ENCODE results near the gene PRKAG1. TPM values are rescaled to one million over a fixed set of nuclear protein-coding genes. Genes with fewer than 3 reads are reported as not detected.

PRKAG1 gene
- 70.3 and 76.0 TPM in 2 replicates for total RNA-seq

DNA sequence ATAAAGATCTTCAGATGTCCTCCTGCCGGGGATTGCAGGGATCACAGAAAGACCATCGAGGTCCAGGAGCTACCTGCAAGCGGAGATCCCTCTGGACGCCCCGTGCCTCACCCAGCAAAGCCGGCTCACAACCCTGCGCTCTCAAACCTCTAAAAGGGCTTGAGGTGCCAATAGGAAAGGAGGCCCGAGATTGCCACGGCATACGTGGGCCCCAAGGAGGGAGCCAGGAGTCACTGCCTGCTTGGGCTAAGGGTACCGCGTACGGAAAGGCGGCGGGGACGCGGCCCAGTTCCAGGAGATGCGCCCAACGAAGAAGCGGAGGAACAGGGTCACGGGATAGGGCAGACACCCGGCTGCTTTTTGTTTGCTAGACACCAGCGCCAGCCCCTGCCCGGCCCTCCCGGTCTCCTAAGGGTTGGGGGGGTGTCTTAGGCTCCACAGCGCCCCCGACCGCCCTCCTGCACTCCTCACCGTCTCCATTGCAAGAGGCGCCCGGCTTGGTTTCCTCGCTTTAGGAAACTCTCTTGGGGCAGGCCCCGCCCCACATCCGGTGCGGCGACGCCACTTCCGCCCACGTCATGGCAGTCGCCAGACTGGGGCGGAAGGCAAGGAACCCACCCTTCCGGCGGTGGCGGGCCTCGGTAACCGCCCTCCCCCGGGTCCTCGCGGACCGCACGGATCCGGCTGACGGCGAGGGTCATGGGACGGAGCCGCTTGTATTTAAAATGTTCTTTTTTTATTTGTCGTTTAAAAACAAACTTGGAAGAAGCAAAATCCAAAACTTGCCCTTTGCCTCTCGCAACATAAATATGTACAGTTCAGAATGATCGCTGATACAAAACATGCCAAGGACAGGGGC lies at the start of gene PRKAG1:
Gene PRKAG1, minus strand, starts transcription at position 516 of the 859 bp plus-strand sequence. Its CDS starts 36 bp downstream, at position 480.

DNA sequence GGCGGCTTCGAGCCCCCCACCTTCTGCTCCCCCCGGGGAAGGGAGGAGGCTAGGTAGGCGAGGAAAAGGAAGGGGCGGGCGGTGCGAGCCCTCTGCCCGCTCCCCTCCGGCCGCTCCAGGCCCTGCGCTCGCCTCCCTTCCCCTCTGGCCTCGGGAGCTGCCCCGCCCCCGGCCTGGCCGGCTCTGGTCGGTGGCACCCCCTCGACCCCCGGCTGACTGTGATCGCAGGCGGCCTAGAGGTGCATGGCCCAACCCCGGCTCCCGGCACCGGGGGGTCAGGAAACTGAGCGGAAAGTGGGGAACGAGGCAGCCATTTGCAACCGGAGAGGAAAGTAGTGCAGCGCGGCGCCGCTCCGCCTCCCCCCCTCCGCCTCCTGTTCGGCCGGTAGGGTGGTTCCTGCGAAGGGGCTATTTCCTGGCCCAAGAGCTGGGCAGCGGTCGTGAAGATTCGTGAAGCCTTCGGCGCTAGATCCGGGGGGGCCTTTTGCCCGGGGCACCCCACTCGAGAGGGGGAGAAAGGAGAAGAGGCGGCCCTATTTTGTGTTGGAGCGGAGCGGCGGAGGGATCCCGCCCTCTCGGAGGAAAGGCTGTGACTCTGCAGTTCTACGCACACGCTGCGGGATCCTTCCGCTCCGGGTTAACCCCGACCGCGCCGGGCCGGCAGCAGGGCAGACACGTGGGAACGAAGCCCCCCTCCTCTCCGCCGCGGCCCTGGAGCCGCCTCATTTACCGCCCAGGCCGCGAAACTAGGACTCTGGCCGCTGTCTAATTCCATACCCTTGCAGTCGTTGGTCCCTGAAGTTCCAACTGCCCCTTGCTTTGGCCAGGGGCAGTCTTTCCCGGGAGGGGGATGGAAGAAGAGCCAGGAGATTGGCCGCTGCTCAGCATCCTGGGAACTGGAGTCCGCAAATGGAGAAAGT lies 41.9 kb upstream of the PRKAG1 start, which contains the start of gene KMT2D:
Gene KMT2D, minus strand, starts transcription at position 558 of the 920 bp plus-strand sequence. CDS start 5,470 bp downstream, outside the sequence.

GRCh38 chr12:48999371-49000131 lies 19.0 kb downstream of the PRKAG1 start, which contains the start of gene DDN:
Gene DDN (minus strand): TSS chr12:48999375. CDS start chr12:48999287, 88 bp downstream.

DNA sequence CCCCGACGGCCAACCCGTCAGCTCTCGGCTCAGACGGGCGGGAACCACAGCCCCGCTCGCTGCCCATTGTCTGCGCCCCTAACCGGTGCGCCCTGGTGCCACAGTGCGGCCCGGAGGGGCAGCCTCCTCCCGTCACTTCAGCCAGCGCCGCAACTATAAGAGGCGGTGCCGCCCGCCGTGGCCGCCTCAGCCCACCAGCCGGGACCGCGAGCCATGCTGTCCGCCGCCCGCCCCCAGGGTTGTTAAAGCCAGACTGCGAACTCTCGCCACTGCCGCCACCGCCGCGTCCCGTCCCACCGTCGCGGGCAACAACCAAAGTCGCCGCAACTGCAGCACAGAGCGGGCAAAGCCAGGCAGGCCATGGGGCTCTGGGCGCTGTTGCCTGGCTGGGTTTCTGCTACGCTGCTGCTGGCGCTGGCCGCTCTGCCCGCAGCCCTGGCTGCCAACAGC lies 40.3 kb downstream of the PRKAG1 start, which contains the start of gene WNT1:
Gene WNT1, plus strand, starts transcription at position 32 of the 450 bp plus-strand sequence. Its CDS starts 329 bp downstream, at position 361.

DNA sequence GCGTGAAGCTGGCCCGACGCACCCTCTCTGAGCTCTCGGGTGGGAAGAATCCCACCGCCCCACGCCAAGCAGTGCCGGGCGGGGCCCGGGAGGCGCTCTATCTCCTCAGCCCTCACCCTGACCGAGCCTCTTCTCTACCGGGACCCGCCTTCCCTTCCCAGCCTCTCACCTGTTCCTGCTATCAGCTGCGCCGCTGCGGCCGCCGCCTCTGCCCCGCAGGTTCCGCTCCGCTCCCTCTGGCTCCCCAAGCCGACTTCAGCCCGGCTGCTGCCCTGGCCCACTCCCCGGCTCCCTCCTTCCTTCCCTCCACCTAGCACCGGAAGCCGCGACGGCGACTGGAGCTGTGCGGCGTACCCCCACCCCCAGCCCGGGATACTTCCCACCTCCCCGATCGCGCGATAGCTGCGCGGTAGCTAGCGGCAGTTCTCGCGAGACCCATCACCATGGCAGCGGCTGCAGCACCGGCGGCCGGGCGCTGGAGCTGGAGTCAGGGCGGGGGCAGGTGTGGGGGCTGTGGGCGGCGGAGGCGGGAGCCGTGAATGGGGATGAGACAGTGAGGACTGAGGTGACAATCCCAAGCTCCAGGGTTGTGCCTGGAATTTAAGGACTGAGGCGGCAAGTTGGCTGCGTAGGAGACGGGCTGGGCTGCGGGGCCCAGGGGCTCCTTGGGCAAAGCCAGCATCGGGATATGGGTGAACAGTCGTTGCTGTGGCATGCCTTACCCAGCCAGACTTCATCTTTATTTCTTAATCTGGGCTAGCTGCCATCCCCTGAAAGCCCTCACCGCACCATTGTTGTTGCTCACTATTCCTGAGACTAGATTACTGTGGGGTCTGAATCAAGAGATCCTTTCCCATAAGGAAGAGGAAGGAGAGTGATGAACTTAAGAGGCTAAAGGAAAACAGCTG lies 61.2 kb downstream of the PRKAG1 start, which contains the start of gene ARF3:
Gene ARF3, minus strand, starts transcription at position 347 of the 908 bp plus-strand sequence. CDS start 16,392 bp downstream, outside the sequence.

Other genes with a start within 250 kb of the PRKAG1 start
- 12.6 and 13.3 TPM in 2 replicates for gene ADCY6, start 229.7 kb downstream of the PRKAG1 start, total RNA-seq
- gene CACNB3, start 200.3 kb downstream of the PRKAG1 start, total RNA-seq = 20.4 and 26.1 TPM in 2 replicates
- gene DDX23, start 166.6 kb downstream of the PRKAG1 start, total RNA-seq = 48.3 and 49.1 TPM in 2 replicates
- gene RND1, start 152.9 kb downstream of the PRKAG1 start, total RNA-seq = 0.30 TPM in 1 of 2 replicates, not detected in the other
- gene FKBP11, start 93.3 kb downstream of the PRKAG1 start, total RNA-seq = 40.3 and 47.1 TPM in 2 replicates
- 66.6 and 75.1 TPM in 2 replicates for gene ARF3, start 61.3 kb downstream of the PRKAG1 start, total RNA-seq
- gene WNT10B, start 47.0 kb downstream of the PRKAG1 start, total RNA-seq = 0.15 and 0.34 TPM in 2 replicates
- not detected in 2 replicates for gene WNT1, start 40.5 kb downstream of the PRKAG1 start, total RNA-seq
- not detected in 2 replicates for gene DDN, start 19.4 kb downstream of the PRKAG1 start, total RNA-seq
- 11.3 and 14.6 TPM in 2 replicates for gene KMT2D, start 42.0 kb upstream of the PRKAG1 start, total RNA-seq
- 1.0 and 1.5 TPM in 2 replicates for gene RHEBL1, start 51.2 kb upstream of the PRKAG1 start, total RNA-seq
- not detected in 2 replicates for gene DHH, start 76.0 kb upstream of the PRKAG1 start, total RNA-seq
- 31.5 and 32.1 TPM in 2 replicates for gene LMBR1L, start 92.1 kb upstream of the PRKAG1 start, total RNA-seq
- 5,023 and 5,211 TPM in 2 replicates for gene TUBA1B, start 112.6 kb upstream of the PRKAG1 start, total RNA-seq
- gene TUBA1A, start 170.3 kb upstream of the PRKAG1 start, total RNA-seq = 2,369 and 2,410 TPM in 2 replicates
- gene TUBA1C, start 246.3 kb upstream of the PRKAG1 start, total RNA-seq = 1,377 and 1,458 TPM in 2 replicates